WTC11 (cell line): ENCODE results near the gene CHMP5. TPM values are rescaled to one million over a fixed set of nuclear protein-coding genes. Genes with fewer than 3 reads are reported as not detected.

Experiments used
- ATAC-seq: fragments of 200-7000 bp; cut with Tn5 transposase; 2 replicates; pipeline ENCODE4 v1.10.0; 2021; ENCODE audit warnings: mild to moderate bottlenecking, moderate library complexity
- CTCF ChIA-PET: fragments of 300-600 bp; sonication (Branson Sonifier 250); formaldehyde crosslinking; loops from one replicate; lab custom pipeline; 2021; ENCODE audit warnings: antibody characterized with exemption; lab: Charles Lee
- POLR2A ChIA-PET: fragments of 350-600 bp; sonication (Branson Sonifier 250); formaldehyde crosslinking; loops from one replicate; lab custom pipeline; 2021; ENCODE audit warnings: antibody characterized with exemption; lab: Charles Lee
- DNase-seq: peaks from one replicate; pipeline ENCODE4 v3.0.0; 2021; ENCODE audit warnings: low spot score
- H3K27ac Mint-ChIP-seq: 2 replicates; pipeline ENCODE4 v1.8.0; 2021; ENCODE audit warnings: mixed read lengths
- H3K27me3 Mint-ChIP-seq: 2 replicates; pipeline ENCODE4 v1.8.0; 2021; ENCODE audit warnings: low read depth, mild to moderate bottlenecking, moderate library complexity, mixed read lengths
- H3K36me3 Mint-ChIP-seq: 2 replicates; pipeline ENCODE4 v1.8.0; 2021; ENCODE audit warnings: mixed read lengths
- H3K4me1 Mint-ChIP-seq: 2 replicates; pipeline ENCODE4 v1.8.0; 2022; ENCODE audit warnings: mixed read lengths
- H3K4me3 Mint-ChIP-seq: 2 replicates; pipeline ENCODE4 v1.8.0; 2021; ENCODE audit warnings: mild to moderate bottlenecking, moderate library complexity, mixed read lengths
- H3K9me3 Mint-ChIP-seq: 2 replicates; pipeline ENCODE4 v1.8.0; 2021; ENCODE audit warnings: mixed read lengths
- E2F1 ChIP-seq: sonication (generic); formaldehyde crosslinking; IDR thresholded peaks from 2 replicates; pipeline ENCODE4 v1.8.0; 2022; ENCODE audit warnings: mild to moderate bottlenecking, missing genetic modification reagents
- TEAD4 ChIP-seq: sonication (generic); formaldehyde crosslinking; IDR thresholded peaks from 2 replicates; pipeline ENCODE4 v1.8.0; 2022; ENCODE audit warnings: mild to moderate bottlenecking, missing genetic modification reagents
- ZNF317 ChIP-seq: sonication (generic); formaldehyde crosslinking; IDR thresholded peaks from 2 replicates; pipeline ENCODE4 v1.8.1; 2023; ENCODE audit warnings: low read depth, mild to moderate bottlenecking, moderate library complexity, missing genetic modification reagents, borderline replicate concordance
- total RNA-seq: library from RNA; stranded (reverse); gene quantifications from 3 replicates; pipeline ENCODE4 v1.2.3, GENCODE V29; 2021

The CHMP5 gene
- total RNA-seq, 1 experiment from 2014 or later = 46.2 TPM

GRCh38 chr9:33331377-33331891 lies 66.6 kb downstream of the CHMP5 start:
- Mint-ChIP-seq H3K27me3 (no peaks in the 10 kb centered on the region), H3K27ac (no peak overlapping the region; the same call in 1 of the 2 replicates), H3K4me1 (no peaks in the 10 kb centered on the region), H3K9me3 (no peaks in the 10 kb centered on the region), H3K36me3 (peaks cover 58% of the 10 kb centered on the region), H3K4me3 (no peak overlapping the region)
- TF ChIP-seq ZNF317 (CRISPR knock-in tag) (no peak), TEAD4 (CRISPR knock-in tag) (no peak), E2F1 (no peak)
- ChIA-PET POLR2A (no interaction called here), CTCF (interaction anchor here (0.8 kb wide), 1 partner anchor 122 kb away, joined by 3 read pairs; no protein-coding TSS in a partner anchor)
- ATAC-seq = no peak
- no peak for DNase-seq

Other genes starting within 250 kb of the CHMP5 start
- gene DNAJA1, start 239.8 kb upstream of the CHMP5 start, total RNA-seq = 74.5 to 96.5 TPM (median 95.6 TPM) in 3 replicates
- 23.2 to 23.3 TPM (median 23.2 TPM) in 3 replicates for gene SMU1, start 188.4 kb upstream of the CHMP5 start, total RNA-seq
- 19.1 to 20.2 TPM (median 19.8 TPM) in 3 replicates for gene B4GALT1, start 97.7 kb upstream of the CHMP5 start, total RNA-seq
- gene SPINK4, start 24.9 kb upstream of the CHMP5 start, total RNA-seq = not detected in 3 replicates
- 44.7 to 52.9 TPM (median 48.2 TPM) in 3 replicates for gene BAG1, start 341 bp upstream of the CHMP5 start, total RNA-seq
- 25.4 to 30.9 TPM (median 26.5 TPM) in 3 replicates for gene NFX1, start 25.5 kb downstream of the CHMP5 start, total RNA-seq
- 0.09 to 0.23 TPM (median 0.17 TPM) in 3 replicates for gene AQP7, start 137.5 kb downstream of the CHMP5 start, total RNA-seq
- 3.0 to 3.6 TPM (median 3.5 TPM) in 3 replicates for gene AQP3, start 182.5 kb downstream of the CHMP5 start, total RNA-seq
- 38.6 to 48.5 TPM (median 42.2 TPM) in 3 replicates for gene NOL6, start 208.9 kb downstream of the CHMP5 start, total RNA-seq